Measurements from ENCODE around the gene SSTR1. TPM values are rescaled to one million over a fixed set of nuclear protein-coding genes. Genes with fewer than 3 reads are reported as not detected.

Gene SSTR1
- total RNA-seq, 6 donors from 2014 or later: under 0.01 to 14.4 (median 3.1) TPM

DNA sequence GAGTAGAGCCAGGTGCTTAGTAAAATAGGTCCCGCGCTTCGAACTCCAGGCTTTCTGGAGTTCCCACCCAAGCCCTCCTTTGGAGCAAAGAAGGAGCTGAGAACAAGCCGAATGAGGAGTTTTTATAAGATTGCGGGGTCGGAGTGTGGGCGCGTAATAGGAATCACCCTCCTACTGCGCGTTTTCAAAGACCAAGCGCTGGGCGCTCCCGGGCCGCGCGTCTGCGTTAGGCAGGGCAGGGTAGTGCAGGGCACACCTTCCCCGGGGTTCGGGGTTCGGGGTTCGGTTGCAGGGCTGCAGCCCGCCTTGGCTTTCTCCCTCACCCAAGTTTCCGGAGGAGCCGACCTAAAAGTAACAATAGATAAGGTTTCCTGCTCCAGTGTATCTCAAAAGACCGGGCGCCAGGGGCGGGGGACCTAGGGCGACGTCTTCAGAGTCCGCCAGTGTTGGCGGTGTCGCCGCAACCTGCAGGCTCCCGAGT, 3.6 kb downstream of the SSTR1 start:
- Histone ChIP-seq H3K9me3 (no peaks in the 10 kb centered on the region), H3K4me1 (peaks cover 0 to 41% (median 24%) of the 10 kb centered on the region in 4 donors), H3K4me3 (peak overlapping the region; percentile 11 to 55 (median 46)), H3K27me3 (peaks cover 0 to 21% (median 6%) of the 10 kb centered on the region in 4 donors), H3K27ac (peak overlapping the region; percentile 31 to 67 (median 54)), H3K36me3 (no peaks in the 10 kb centered on the region)
- ATAC-seq (ENCODE audit: low FRiP score in 2 of 2) (peak in 1 of 2 donors; percentile 57), DNase-seq (peak in 1 of 2 donors; percentile 77)
- WGBS, 2 donors: 8 to 10% methylated on average over 18 to 33 of the region's 34 CpGs
- TF ChIP-seq POLR2AphosphoS5 (IDR thresholded peaks at IDR 0.05): no peak
- no peak for TF ChIP-seq POLR2A (IDR thresholded peaks at IDR 0.05)
- TF ChIP-seq EP300 (IDR thresholded peaks at IDR 0.05): no peak
- TF ChIP-seq, protein P1, sequence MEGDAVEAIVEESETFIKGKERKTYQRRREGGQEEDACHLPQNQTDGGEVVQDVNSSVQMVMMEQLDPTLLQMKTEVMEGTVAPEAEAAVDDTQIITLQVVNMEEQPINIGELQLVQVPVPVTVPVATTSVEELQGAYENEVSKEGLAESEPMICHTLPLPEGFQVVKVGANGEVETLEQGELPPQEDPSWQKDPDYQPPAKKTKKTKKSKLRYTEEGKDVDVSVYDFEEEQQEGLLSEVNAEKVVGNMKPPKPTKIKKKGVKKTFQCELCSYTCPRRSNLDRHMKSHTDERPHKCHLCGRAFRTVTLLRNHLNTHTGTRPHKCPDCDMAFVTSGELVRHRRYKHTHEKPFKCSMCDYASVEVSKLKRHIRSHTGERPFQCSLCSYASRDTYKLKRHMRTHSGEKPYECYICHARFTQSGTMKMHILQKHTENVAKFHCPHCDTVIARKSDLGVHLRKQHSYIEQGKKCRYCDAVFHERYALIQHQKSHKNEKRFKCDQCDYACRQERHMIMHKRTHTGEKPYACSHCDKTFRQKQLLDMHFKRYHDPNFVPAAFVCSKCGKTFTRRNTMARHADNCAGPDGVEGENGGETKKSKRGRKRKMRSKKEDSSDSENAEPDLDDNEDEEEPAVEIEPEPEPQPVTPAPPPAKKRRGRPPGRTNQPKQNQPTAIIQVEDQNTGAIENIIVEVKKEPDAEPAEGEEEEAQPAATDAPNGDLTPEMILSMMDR (IDR thresholded peaks at IDR 0.05): no peak

DNA sequence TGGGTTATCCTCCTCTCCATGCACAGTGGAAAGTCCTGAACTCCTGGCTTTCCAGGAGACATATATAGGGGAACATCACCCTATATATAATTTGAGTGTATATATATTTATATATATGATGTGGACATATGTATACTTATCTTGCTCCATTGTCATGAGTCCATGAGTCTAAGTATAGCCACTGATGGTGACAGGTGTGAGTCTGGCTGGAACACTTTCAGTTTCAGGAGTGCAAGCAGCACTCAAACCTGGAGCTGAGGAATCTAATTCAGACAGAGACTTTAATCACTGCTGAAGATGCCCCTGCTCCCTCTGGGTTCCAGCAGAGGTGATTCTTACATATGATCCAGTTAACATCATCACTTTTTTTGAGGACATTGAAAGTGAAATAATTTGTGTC, 4.4 kb downstream of the SSTR1 start:
- no peaks in the 10 kb centered on the region for H3K36me3 ChIP-seq
- peaks cover 0 to 21% (median 6%) of the 10 kb centered on the region in 4 donors for H3K27me3 ChIP-seq
- H3K27ac ChIP-seq: peak overlapping the region in 1 of 4 donors; percentile 48
- TF ChIP-seq POLR2AphosphoS5 (IDR thresholded peaks at IDR 0.05) (no peak), EP300 (IDR thresholded peaks at IDR 0.05) (no peak), POLR2A (IDR thresholded peaks at IDR 0.05) (no peak)
- TF ChIP-seq, protein P1 (IDR thresholded peaks at IDR 0.05): no peak
- peaks cover 0 to 41% (median 24%) of the 10 kb centered on the region in 4 donors for H3K4me1 ChIP-seq
- ATAC-seq (ENCODE audit: low FRiP score in 2 of 2): no peak
- peak overlapping the region in 2 of 4 donors; percentile 50 to 55 for H3K4me3 ChIP-seq
- no peak for DNase-seq
- no peaks in the 10 kb centered on the region for H3K9me3 ChIP-seq

DNA sequence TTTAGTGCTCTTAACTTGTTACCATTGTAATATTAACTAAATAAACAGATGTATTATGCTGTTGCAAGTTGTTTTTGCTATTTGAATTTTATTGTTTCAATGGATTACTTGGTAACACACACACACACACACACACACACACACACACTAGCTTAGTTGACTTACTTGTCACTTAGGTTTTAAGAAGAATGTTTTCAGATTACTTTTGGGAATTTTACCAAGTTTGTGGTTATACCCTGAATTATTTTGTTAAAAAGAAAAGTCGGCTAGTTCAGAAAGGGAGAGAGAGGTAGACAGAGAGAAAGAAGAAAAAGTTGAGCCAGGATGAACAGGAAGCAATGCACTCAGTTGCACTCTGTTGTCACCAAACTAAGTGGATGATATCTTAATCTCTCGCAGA, 5.3 kb downstream of the SSTR1 start:
- Histone ChIP-seq H3K4me3 (no peak overlapping the region), H3K27me3 (peaks cover 0 to 18% (median 6%) of the 10 kb centered on the region in 4 donors), H3K27ac (no peak overlapping the region), H3K4me1 (peaks cover 0 to 37% (median 22%) of the 10 kb centered on the region in 4 donors), H3K9me3 (no peaks in the 10 kb centered on the region), H3K36me3 (no peaks in the 10 kb centered on the region)
- WGBS, 2 donors: 72 to 85% methylated on average over 2 of the region's 2 CpGs
- no peak for ATAC-seq (ENCODE audit: low FRiP score in 2 of 2)
- no peak for TF ChIP-seq POLR2A (IDR thresholded peaks at IDR 0.05)
- TF ChIP-seq, protein P1 (IDR thresholded peaks at IDR 0.05): no peak
- no peak for TF ChIP-seq POLR2AphosphoS5 (IDR thresholded peaks at IDR 0.05)
- TF ChIP-seq EP300 (IDR thresholded peaks at IDR 0.05): no peak
- no peak for DNase-seq

DNA sequence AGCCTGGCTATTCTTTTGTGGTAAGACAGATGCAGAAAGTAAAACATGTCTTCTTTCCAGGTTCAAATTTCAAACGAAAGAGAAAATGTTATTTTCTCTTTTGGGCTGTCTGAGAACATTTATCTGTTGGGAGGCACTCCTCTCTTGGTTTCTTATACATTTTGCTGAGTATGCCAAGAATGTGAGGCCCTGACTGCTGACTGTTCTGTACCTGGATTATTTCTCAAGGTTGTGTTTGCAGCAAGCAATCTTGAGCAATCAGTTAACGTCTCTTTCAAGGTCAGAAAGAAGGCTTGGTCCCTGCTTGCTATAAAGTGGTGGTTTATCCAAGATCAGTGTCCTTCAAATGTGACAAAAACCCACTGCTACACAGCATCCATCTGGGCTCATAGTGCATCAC, 9.8 kb downstream of the SSTR1 start:
- 69 to 74% methylated on average over 2 of the region's 2 CpGs for WGBS, 2 donors
- TF ChIP-seq POLR2A (IDR thresholded peaks at IDR 0.05): no peak
- no peak for TF ChIP-seq EP300 (IDR thresholded peaks at IDR 0.05)
- no peak for TF ChIP-seq POLR2AphosphoS5 (IDR thresholded peaks at IDR 0.05)
- TF ChIP-seq, protein P1 (IDR thresholded peaks at IDR 0.05): no peak
- no peak for DNase-seq

DNA sequence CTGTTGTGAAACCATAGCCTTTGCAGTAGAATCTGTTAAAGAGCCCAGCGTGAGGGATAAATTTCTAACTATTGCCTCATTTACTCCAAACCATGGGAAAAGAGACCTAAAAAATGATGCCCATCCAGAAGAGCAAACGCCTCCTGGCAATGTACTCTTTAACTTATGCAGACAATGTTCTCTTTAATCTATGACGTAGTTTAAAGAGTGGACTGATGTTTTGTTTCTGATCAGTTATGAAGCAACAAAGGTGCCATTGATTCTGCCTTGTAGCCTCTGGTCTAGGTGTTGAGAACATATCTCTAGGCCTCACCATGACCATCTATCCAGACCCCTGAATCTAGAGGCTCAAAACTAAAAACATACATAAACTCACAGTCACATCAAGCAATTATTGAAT, 13.4 kb downstream of the SSTR1 start:
- TF ChIP-seq POLR2A (IDR thresholded peaks at IDR 0.05): no peak
- TF ChIP-seq POLR2AphosphoS5 (IDR thresholded peaks at IDR 0.05): no peak
- TF ChIP-seq EP300 (IDR thresholded peaks at IDR 0.05): no peak
- TF ChIP-seq, protein P1 (IDR thresholded peaks at IDR 0.05): no peak
- Histone ChIP-seq H3K9me3 (no peaks in the 10 kb centered on the region), H3K27me3 (no peaks in the 10 kb centered on the region), H3K4me1 (no peaks in the 10 kb centered on the region), H3K4me3 (no peak overlapping the region), H3K36me3 (no peaks in the 10 kb centered on the region), H3K27ac (no peak overlapping the region)
- DNase-seq: no peak
- no peak for ATAC-seq (ENCODE audit: low FRiP score in 2 of 2)
- WGBS, 2 donors: 90 to 92% methylated on average over 3 of the region's 3 CpGs

More for the DNA sequence above, 9.8 kb downstream of the SSTR1 start:
- ATAC-seq (ENCODE audit: low FRiP score in 2 of 2): no peak
- Histone ChIP-seq H3K36me3 (no peaks in the 10 kb centered on the region), H3K27me3 (no peaks in the 10 kb centered on the region), H3K4me1 (no peaks in the 10 kb centered on the region), H3K4me3 (no peak overlapping the region), H3K9me3 (no peaks in the 10 kb centered on the region), H3K27ac (no peak overlapping the region)

All from upper lobe of left lung (tissue), 6 donors.